Measurements from ENCODE around the gene ADAM21.
"Not testable (repeated sequence)": the region's sequence is repeated elsewhere in the genome, so short reads cannot be mapped to it uniquely, and the experiment has no call there.

Gene ADAM21

GRCh38 chr14:70416725-70417349 is 35.1 kb upstream of the ADAM21 start, which contains the start of gene SYNJ2BP:
Gene SYNJ2BP, minus strand, starts transcription at chr14:70417090. Its CDS starts 127 bp downstream, at chr14:70416963.
- no peak for TF ChIP-seq CTCF (IDR thresholded peaks at IDR 0.05; ENCODE audit: unreplicated experiment in 3 of 3)
- Mint-ChIP-seq H3K36me3 (ENCODE audit: low read depth) (peaks cover 3% of the 10 kb centered on the region), H3K4me3 (peak within 1 kb of the TSS; percentile 95 to 99 (median 99)), H3K9me3 (no peaks in the 10 kb centered on the region), H3K27ac (peak within 1 kb of the TSS; percentile 77 to 93 (median 86)), H3K4me1 (peaks cover 28% of the 10 kb centered on the region), H3K27me3 (ENCODE audit: low read depth) (no peaks in the 10 kb centered on the region)

DNA sequence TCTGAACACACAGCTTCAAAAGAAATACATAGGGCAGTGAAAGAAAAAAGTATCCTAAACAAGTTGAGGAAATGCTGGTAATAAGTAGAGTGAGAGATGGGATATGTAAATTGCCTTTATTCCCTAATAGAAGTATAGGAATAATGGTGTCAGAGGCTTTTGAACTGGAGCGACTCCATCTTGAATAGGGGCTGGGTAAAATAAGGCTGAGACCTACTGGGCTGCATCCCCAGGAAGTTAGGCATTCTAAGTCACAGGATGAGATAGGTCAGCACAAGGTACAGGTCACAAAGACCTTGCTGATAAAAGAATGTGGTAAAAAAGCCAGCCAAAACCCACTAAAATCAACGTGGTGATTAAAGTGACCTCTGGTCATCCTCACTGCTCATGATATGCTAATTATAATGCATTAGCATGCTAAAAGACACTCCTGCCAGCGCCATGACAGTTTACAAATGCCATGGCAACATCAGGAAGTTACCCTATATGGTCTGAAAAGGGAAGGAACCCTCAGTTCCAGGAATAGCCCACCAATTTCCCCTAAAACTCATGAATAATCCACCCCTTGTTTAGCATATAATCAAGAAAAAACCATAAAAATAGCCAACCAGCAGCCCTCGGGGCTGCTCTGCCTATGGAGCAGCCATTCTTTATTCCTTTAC is 32.6 kb upstream of the ADAM21 start:
- Mint-ChIP-seq H3K4me3 (peak overlapping the region in 2 of 3 experiments; percentile 24 to 34), H3K4me1 (peaks cover 33% of the 10 kb centered on the region)
- not testable (repeated sequence) for H3K9me3 Mint-ChIP-seq; H3K36me3 Mint-ChIP-seq (ENCODE audit: low read depth); H3K27me3 Mint-ChIP-seq (ENCODE audit: low read depth); H3K27ac Mint-ChIP-seq

GRCh38 chr14:70422538-70422937 is 29.4 kb upstream of the ADAM21 start:
- Mint-ChIP-seq H3K9me3 (peaks cover 11% of the 10 kb centered on the region), H3K4me3 (no peak overlapping the region), H3K27me3 (ENCODE audit: low read depth) (no peaks in the 10 kb centered on the region), H3K27ac (peak overlapping the region in 1 of 3 experiments; percentile 40), H3K4me1 (peaks cover 10% of the 10 kb centered on the region), H3K36me3 (ENCODE audit: low read depth) (no peaks in the 10 kb centered on the region)
- TF ChIP-seq CTCF (IDR thresholded peaks at IDR 0.05; ENCODE audit: unreplicated experiment in 3 of 3): no peak

- Mint-ChIP-seq H3K4me1 (peaks cover 10% of the 10 kb centered on the region), H3K9me3 (peaks cover 28% of the 10 kb centered on the region), H3K36me3 (ENCODE audit: low read depth) (no peaks in the 10 kb centered on the region), H3K27me3 (ENCODE audit: low read depth) (no peaks in the 10 kb centered on the region), H3K4me3 (no peak overlapping the region), H3K27ac (no peak overlapping the region)
- no peak for TF ChIP-seq CTCF (IDR thresholded peaks at IDR 0.05; ENCODE audit: unreplicated experiment in 3 of 3)
Measured at GRCh38 chr14:70425354-70425753, 26.6 kb upstream of the ADAM21 start.

- H3K4me3 Mint-ChIP-seq; H3K4me1 Mint-ChIP-seq; H3K27ac Mint-ChIP-seq; H3K36me3 Mint-ChIP-seq (ENCODE audit: low read depth); H3K27me3 Mint-ChIP-seq (ENCODE audit: low read depth): not testable (repeated sequence)
- peaks cover 38% of the 10 kb centered on the region for H3K9me3 Mint-ChIP-seq
Measured at GRCh38 chr14:70426555-70426954, 25.4 kb upstream of the ADAM21 start.

DNA sequence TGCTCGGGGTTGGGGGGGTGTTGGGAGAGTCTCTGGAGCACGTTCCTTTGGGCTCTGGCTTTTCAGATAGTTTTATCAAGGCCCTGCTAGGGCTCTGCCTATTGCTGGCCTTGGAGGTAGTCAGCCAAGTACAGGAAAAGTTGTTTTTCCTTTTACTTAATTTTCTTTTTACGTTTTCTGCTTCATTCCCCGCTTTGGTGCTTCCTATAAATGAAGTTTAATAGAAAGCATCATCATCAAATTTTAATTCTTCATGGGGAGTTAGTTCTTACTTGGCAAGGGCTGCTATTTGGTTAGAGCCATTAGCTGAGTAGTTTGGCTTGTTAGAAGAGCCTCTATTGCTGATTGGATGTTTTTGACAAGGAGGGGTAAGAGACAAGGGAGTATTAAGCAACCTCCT is 15.1 kb upstream of the ADAM21 start:
- peaks cover 64% of the 10 kb centered on the region for H3K9me3 Mint-ChIP-seq
- H3K27me3 Mint-ChIP-seq (ENCODE audit: low read depth): peaks cover 4% of the 10 kb centered on the region
- H3K4me1 Mint-ChIP-seq: no peaks in the 10 kb centered on the region
- H3K27ac Mint-ChIP-seq: no peak overlapping the region
- H3K36me3 Mint-ChIP-seq (ENCODE audit: low read depth): peaks cover 11% of the 10 kb centered on the region
- no peak for TF ChIP-seq CTCF (IDR thresholded peaks at IDR 0.05; ENCODE audit: unreplicated experiment in 3 of 3)
- H3K4me3 Mint-ChIP-seq: no peak overlapping the region

DNA sequence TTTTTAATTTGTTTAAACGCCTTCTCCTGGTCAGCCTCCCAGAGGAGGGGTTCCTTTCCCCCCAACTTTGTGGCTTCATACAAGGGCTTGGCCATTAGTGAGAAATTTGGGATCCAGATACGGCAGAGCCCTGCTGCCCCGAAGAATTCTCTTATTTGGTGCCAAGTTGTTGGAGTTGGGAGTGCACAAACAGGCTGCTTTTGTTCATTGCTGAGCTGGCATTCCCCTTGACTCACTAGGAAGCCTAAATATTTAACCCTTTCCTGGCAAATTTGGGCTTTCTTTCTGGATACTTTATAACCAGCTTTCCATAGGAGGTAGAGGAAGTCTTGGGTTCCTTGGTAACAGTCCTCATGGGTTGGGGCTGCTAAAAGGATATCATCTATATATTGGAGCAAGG is 10.3 kb upstream of the ADAM21 start:
- H3K36me3 Mint-ChIP-seq (ENCODE audit: low read depth): peaks cover 16% of the 10 kb centered on the region
- no peak overlapping the region for H3K4me3 Mint-ChIP-seq
- peaks cover 52% of the 10 kb centered on the region for H3K9me3 Mint-ChIP-seq
- H3K4me1 Mint-ChIP-seq: no peaks in the 10 kb centered on the region
- TF ChIP-seq CTCF (IDR thresholded peaks at IDR 0.05; ENCODE audit: unreplicated experiment in 3 of 3): no peak
- no peak overlapping the region for H3K27ac Mint-ChIP-seq
- H3K27me3 Mint-ChIP-seq (ENCODE audit: low read depth): no peaks in the 10 kb centered on the region

Measured in nephron (organoid).